GM18858 (cell line): Measurements from ENCODE around the gene PPM1A.
"Not testable (repeated sequence)": the region's sequence is repeated elsewhere in the genome, so short reads cannot be mapped to it uniquely, and the experiment has no call there.

ENCODE experiments used
- ATAC-seq: cut with Tn5 transposase; IDR thresholded peaks from one replicate; pipeline ENCODE4 v1.9.1; 2021; ENCODE audit not compliant: unreplicated experiment

Gene PPM1A

GRCh38 chr14:60317609-60318008 is 68.6 kb downstream of the PPM1A start:
- no peak for ATAC-seq

DNA sequence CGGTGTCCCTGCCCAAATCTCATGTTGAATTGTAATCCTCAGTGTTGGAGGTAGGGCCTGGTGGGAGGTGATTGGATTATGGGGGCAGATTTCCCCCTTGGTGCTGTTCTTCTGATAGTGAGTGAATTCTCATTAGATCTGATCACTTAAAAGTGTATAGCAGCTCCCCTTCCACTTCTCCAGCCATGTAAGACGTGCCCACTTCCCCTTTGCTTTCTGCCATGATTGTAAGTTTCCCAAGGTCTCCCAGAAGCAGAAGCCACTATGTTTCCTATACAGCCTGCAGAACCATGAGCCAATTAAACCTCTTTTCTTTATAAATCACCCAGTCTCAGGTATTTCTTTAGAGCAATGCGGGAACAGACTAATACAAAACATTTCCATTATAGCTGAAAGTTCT is 71.8 kb downstream of the PPM1A start:
- ATAC-seq: not testable (repeated sequence)

GRCh38 chr14:60323199-60323896 is 74.3 kb downstream of the PPM1A start:
- no peak for ATAC-seq

DNA sequence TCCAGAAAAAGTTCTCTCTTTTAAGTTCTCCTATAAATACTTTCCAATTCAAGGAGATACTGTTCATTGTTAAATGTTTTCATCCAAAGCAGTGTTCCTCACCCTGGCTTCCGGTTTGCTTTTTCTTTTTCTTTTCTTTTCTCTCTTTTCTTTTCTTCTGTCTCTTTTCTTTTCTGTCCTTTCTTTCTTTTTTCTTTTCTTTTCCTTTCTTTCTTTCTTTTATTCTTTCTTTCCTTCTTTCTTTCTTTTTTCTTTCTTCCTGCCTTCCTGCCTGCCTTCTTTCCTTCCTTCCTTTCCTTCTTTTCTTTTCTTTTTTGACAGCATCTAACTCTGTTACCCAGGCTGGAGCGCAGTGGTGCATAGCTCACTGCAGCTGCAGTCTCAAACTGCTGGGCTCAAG is 75.8 kb downstream of the PPM1A start:
- no peak for ATAC-seq

DNA sequence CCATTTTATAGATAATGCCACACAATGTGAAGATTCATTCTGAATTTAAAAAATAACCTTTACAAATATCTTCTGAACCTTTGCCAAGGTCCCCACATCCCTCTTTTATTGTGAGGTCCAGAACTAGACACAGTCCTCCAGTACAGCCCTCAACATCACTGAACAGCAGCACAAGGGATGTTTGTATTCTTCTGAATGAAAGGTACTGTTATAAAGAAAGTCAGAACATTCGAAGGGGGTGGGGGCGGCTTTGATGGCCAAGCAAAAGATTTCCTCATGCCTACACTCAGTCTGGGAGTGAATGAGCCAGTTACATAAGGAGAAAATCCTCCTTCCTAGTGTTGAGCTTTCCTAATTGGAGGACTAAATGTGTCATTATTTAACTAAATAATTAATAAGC is 77.3 kb downstream of the PPM1A start:
- ATAC-seq: no peak

- ATAC-seq: peak; percentile 40
Observed at GRCh38 chr14:60327447-60328331, 78.7 kb downstream of the PPM1A start.

DNA sequence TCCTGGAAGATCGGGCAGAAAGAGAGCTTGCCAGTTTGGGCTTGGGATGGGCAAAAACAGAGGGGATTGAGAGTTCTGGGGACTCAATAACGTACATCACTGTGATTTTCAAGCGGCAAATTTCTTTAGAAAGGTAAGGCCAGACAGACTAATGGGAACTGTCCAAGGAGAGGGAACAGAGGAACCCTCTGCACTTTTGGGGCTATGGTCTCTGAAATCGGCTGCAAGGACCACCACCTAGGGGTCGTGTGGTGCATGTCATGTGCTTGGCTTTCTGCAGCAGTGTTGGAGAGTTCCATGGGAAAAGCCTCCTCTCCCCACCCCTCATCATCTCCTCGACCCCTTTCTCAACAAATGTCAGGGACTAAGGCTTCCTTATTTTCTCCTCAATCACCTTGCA is 79.6 kb downstream of the PPM1A start:
- ATAC-seq: no peak

DNA sequence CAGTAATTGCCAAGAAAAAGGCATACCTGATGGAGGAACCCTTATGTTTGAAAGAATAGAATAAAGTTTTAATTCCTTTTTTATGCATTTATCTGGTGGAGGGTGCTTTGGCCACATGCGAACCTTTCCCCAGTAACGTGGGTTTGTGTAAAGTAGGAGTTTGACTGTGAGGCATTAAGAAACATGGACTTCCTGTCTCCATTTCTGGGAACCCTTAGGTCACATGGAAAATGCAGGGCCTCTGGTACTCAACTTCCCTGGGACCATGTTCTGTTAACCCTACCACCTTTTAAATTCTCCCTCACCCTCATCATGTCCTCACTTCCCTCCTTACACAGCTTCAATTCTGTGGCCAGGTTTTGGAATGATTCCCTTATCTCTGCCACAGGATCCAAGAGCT is 80.3 kb downstream of the PPM1A start:
- ATAC-seq: no peak

- ATAC-seq: peak; percentile 51
Observed at GRCh38 chr14:60331201-60332045, 82.4 kb downstream of the PPM1A start.

- ATAC-seq: no peak
Observed at GRCh38 chr14:60332046-60332399, 83.0 kb downstream of the PPM1A start.

DNA sequence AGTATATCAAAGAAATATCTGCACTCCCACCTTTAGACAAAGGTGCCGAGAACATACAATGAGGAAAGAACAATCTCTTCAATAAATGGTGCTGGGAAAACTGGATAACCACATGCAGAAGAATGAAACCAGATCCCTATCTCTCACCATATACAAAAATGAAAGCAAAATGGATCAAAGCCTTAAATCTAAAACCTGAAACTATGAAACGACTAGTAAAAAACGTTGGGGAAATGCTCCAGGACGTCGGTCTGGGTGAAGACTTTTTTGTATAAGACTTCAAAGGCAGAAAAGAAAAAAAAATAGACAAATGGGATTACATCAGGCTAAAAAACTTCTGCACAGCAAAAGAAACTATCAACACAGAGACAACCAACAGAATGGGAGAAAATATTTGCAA is 83.8 kb downstream of the PPM1A start:
- no peak for ATAC-seq

GRCh38 chr14:60339571-60339970 is 90.5 kb downstream of the PPM1A start:
- ATAC-seq: no peak

- no peak for ATAC-seq
Observed at GRCh38 chr14:60343571-60344071, 94.6 kb downstream of the PPM1A start.

DNA sequence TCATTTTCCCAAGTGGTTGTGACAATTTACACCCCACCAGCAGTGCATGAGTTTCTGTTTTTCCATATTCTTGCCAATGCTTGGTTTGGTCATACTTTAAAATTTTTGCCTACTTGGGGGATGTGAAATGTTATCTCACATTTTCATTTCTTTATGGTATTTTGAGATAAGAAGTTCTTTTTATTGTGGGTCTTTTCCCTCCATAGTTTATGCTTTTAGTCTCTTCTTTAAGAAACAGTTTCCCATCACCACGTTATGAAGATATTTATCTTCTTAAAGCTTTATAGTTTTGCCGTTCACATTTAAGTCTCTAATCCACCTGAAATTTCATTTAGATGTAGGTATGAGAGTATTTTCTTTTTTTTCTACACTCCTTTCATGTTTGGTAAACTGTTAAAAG is 95.7 kb downstream of the PPM1A start:
- ATAC-seq: no peak

DNA sequence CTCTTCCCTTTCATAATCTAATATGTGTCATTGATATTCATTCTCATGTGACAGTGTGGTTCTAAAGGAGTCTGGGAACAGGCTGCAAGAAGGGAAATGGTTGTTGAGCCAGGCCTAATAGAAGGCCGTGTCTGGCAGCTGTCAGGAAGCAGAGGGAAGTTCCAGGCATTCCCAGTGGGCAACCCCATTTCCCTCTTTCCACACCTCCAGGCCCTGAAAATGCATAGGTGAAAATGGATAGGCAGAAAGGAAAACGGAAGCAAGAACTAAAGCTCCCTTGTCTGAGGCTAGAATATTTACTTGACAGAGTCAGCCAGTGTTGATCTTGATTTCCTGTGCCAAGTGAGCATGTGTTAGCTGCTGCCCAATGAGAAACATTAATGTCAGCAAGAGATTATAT is 97.7 kb downstream of the PPM1A start:
- ATAC-seq: no peak

DNA sequence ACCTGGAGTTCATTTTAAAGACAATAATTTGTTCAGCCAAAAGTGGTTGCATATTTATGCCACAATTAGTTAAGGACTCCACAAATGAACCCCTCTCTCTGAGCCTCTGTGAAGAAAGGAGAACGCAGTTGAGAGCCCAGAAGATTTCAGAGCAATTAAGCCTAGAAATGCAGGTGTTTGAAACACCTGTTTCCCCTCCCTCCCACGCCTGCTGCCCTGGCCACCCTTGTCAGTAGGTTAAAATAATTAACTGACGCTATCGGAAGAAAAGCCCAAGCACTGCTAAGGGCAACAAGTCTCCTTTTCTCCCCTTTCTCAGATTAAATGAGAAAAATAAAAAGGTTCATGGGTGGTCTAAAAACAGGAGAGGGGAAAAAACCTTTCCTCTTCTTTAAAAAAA is 99.2 kb downstream of the PPM1A start:
- ATAC-seq: no peak
